Measurements from ENCODE around the gene PBX1. TPM values are rescaled to one million over a fixed set of nuclear protein-coding genes. Genes with fewer than 3 reads are reported as not detected.
A peak's percentile ranks its signal among the peaks of the same experiment; 100 is the strongest.

PBX1 gene
- total and polyA plus RNA-seq, 2 experiments from 2014 or later, result 9.7 to 38.8 TPM

DNA sequence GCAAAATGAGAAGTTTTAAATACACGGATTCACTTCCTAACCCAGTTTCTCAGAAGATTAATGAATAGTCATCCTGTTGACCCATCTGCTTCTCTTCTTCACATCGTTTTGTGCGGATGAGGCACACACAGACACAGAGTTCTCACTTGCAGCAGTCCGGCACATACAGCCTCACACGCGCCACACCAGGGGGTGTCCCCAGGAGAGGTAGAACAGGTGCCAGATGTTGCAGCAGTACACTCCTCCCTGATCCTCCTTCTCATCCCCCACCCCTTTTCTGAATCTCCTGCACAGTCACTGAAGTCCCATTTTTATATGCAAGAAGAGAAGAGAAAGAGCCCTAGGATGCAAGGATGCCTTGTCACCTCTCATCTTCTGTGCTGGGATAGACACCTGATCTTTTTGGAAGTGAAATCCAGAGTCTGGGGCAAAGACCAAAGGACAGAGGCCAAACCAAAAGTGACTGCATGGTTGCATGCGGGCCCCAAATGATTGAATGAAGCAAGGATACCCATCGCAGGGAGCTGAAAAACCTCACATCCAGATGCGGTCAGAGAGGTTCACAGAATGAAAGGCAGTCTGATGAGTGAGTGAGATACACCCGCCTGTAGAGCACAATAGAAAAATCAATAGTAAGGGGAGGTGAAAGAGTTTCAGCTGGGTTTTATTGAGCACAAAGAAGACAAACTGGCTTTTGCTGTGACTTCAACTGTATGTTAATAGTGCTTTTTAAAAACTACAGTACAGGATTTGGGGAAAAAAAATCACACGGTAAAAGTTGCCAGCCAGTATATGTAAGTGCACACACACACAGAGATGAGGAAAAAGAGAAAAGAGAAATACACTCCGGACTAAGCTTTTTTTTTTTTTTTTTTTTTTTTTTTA lies 28.9 kb downstream of the PBX1 start:
- peaks cover 76% of the 10 kb centered on the region for H3K79me2 ChIP-seq (ENCODE audit: insufficient read depth)
- peak overlapping the region; percentile 64; the same call in 1 of the 2 replicates for H3K4me3 ChIP-seq
- H3K9me2 ChIP-seq (ENCODE audit: insufficient read depth), result no peaks in the 10 kb centered on the region
- TF ChIP-seq EZH2 (IDR thresholded peaks at IDR 0.05; ENCODE audit: insufficient read depth, poor library complexity, severe bottlenecking) (no peak), EZH2phosphoT487 (IDR thresholded peaks at IDR 0.05; ENCODE audit: insufficient read depth, low read depth) (no peak)
- 61 to 63% methylated on average over 12 of the region's 12 CpGs for WGBS, 2 experiments (ENCODE audit: low coverage in 1 of 2, low lambda C conversion rate in 2 of 2, missing lambda C conversion rate in 2 of 2)
- H3K27ac ChIP-seq, result no peak overlapping the region
- H3K4me1 ChIP-seq (ENCODE audit: insufficient read depth), result peaks cover 27% of the 10 kb centered on the region
- H3K36me3 ChIP-seq (ENCODE audit: low read depth), result 0 out of 2 replicates have a peak, but pooled peaks cover 3% of the 10 kb centered on the region
- no peaks in the 10 kb centered on the region for H3K27me3 ChIP-seq (replicated peaks; ENCODE audit: insufficient read depth)
- peak overlapping the region; percentile 81; the same call in 1 of the 2 replicates for H2AFZ ChIP-seq
- no peaks in the 10 kb centered on the region for H3K9me3 ChIP-seq (ENCODE audit: low read depth)
- DNase-seq, result no peak
- H3F3A ChIP-seq (ENCODE audit: insufficient read depth), result peaks cover 7% of the 10 kb centered on the region; the same call in 1 of the 2 replicates
- H3K9ac ChIP-seq, result peak overlapping the region; percentile 76
- peak overlapping the region; percentile 87 for H3K4me2 ChIP-seq (ENCODE audit: unreplicated experiment)
- in situ Hi-C loops (cut with MboI), result no loop called here
- no peaks in the 10 kb centered on the region for H4K20me1 ChIP-seq (ENCODE audit: insufficient read depth)

DNA sequence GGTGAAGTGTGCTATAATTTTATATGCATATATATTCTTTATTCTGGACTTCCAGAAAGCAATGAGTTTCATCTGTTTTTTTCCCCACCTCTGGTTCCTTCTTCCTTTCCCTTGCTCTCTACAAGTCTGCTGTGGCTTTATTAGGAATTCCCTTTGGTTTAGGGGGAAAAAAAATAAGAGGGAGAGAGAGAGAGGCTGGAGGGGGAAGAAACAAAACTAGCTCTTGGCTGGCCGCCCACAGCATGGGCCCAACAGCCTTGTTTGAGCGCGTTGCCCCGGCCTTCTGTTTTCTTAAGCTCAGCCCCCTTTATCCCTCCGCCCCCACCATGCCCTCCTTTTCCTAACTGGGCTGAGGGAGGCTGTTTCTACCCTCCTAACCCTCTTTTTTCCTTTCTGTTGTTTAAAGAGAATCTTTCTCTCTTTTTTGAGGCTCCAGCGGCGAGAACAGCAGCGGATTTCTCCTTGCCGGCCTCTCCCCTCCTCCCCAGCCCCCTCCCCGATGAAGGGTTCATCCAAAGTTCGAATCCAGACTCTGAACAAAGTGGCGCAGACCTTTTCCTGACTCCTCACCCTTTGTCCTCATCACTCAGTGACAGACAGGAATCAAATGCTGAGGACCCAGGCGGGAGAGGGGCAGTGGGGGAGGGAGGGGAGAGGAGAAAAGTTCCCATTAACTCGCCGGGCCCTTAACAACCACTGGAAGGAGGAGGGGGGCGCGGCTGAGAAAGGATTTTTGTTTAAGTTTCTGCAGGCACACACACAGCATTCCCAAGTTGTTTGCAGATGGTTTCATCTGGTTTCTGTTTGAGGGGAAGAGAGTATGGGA lies 29.7 kb downstream of the PBX1 start:
- Histone ChIP-seq H3K9ac (peak overlapping the region; percentile 76), H2AFZ (peak overlapping the region; percentile 81), H3K27me3 (replicated peaks; ENCODE audit: insufficient read depth) (no peaks in the 10 kb centered on the region), H3K9me3 (ENCODE audit: low read depth) (no peaks in the 10 kb centered on the region), H3K9me2 (ENCODE audit: insufficient read depth) (no peaks in the 10 kb centered on the region), H3K36me3 (ENCODE audit: low read depth) (0 out of 2 replicates have a peak, but pooled peaks cover 2% of the 10 kb centered on the region), H3F3A (ENCODE audit: insufficient read depth) (peaks cover 7% of the 10 kb centered on the region; the same call in 1 of the 2 replicates), H3K27ac (peak overlapping the region; percentile 32), H4K20me1 (ENCODE audit: insufficient read depth) (no peaks in the 10 kb centered on the region), H3K4me3 (peak overlapping the region; percentile 64), H3K4me2 (ENCODE audit: unreplicated experiment) (peak overlapping the region; percentile 87), H3K79me2 (ENCODE audit: insufficient read depth) (peaks cover 76% of the 10 kb centered on the region), H3K4me1 (ENCODE audit: insufficient read depth) (peaks cover 27% of the 10 kb centered on the region)
- in situ Hi-C loops (cut with MboI), result no loop called here
- peak; percentile 66 for DNase-seq
- 7 to 9% methylated on average over 15 to 17 of the region's 17 CpGs for WGBS, 2 experiments (ENCODE audit: low coverage in 1 of 2, low lambda C conversion rate in 2 of 2, missing lambda C conversion rate in 2 of 2)
- TF ChIP-seq EZH2 (IDR thresholded peaks at IDR 0.05; ENCODE audit: insufficient read depth, poor library complexity, severe bottlenecking) (no peak), EZH2phosphoT487 (IDR thresholded peaks at IDR 0.05; ENCODE audit: insufficient read depth, low read depth) (no peak)

DNA sequence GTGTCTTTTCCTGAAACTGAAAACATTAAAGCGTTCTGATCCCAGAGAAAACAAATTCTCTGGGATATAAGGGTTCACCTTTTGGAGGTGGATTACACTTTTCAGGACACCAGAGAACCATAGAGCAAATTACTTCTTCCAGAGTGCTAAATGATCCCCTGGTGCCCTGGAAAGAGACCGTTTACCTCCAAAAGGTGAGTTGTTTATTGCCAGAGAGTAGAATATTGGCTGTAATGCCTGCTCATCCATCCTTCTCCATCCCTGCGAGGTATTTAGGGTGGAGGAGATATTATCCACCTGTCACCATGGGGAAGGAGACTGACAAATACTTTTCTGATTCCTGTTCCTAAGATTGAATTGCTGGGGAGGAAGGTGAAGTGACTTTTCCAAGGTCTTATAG lies 30.4 kb downstream of the PBX1 start:
- TF ChIP-seq EZH2phosphoT487 (IDR thresholded peaks at IDR 0.05; ENCODE audit: insufficient read depth, low read depth) (no peak), EZH2 (IDR thresholded peaks at IDR 0.05; ENCODE audit: insufficient read depth, poor library complexity, severe bottlenecking) (no peak)
- H3K4me1 ChIP-seq (ENCODE audit: insufficient read depth), result peaks cover 27% of the 10 kb centered on the region
- peak overlapping the region; percentile 64; the same call in 1 of the 2 replicates for H3K4me3 ChIP-seq
- H3K4me2 ChIP-seq (ENCODE audit: unreplicated experiment), result peak overlapping the region; percentile 87
- H3F3A ChIP-seq (ENCODE audit: insufficient read depth), result peaks cover 7% of the 10 kb centered on the region; the same call in 1 of the 2 replicates
- no peaks in the 10 kb centered on the region for H3K9me2 ChIP-seq (ENCODE audit: insufficient read depth)
- peaks cover 76% of the 10 kb centered on the region for H3K79me2 ChIP-seq (ENCODE audit: insufficient read depth)
- H3K9ac ChIP-seq, result no peak overlapping the region; the same call in 1 of the 2 replicates
- in situ Hi-C loops (cut with MboI), result no loop called here
- no peaks in the 10 kb centered on the region for H3K27me3 ChIP-seq (replicated peaks; ENCODE audit: insufficient read depth)
- no peaks in the 10 kb centered on the region for H4K20me1 ChIP-seq (ENCODE audit: insufficient read depth)
- no peak overlapping the region for H3K27ac ChIP-seq
- no peaks in the 10 kb centered on the region for H3K36me3 ChIP-seq (ENCODE audit: low read depth)
- H3K9me3 ChIP-seq (ENCODE audit: low read depth), result no peaks in the 10 kb centered on the region
- no peak for DNase-seq
- WGBS, 2 experiments (ENCODE audit: low coverage in 1 of 2, low lambda C conversion rate in 2 of 2, missing lambda C conversion rate in 2 of 2), result 28% methylated on average over 3 of the region's 3 CpGs
- H2AFZ ChIP-seq, result no peak overlapping the region

DNA sequence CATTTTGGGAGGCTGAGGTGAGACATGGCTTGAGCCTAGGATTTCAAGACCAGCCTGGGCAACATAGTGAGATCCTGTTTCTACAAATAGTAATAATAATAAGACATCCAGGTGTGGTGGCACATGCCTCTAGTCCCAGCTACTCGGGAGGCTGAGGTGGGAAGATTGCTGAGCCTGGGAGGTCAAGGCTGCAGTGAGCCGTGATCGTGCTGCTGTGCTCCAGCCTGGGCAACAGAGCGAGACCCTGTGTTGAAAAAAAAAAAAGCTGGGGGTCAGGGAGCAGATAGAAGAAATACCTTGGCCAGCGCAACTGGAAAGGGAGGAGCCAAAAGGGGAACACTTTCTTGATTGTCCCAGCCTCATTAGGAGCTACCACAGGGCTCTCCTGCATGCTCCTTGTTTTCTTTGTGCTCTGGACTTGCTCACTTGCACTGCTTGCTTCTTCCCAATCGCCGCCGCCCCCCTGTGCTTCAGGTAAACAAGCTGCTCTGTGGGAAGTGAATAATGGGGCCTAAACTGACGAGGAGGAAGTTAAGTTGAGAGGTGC lies 31.1 kb downstream of the PBX1 start:
- Histone ChIP-seq H3K9ac (no peak overlapping the region), H3K9me2 (ENCODE audit: insufficient read depth) (no peaks in the 10 kb centered on the region), H3K27me3 (replicated peaks; ENCODE audit: insufficient read depth) (no peaks in the 10 kb centered on the region), H3K4me2 (ENCODE audit: unreplicated experiment) (no peak overlapping the region), H3K27ac (no peak overlapping the region), H3K79me2 (ENCODE audit: insufficient read depth) (peaks cover 77% of the 10 kb centered on the region), H3K36me3 (ENCODE audit: low read depth) (no peaks in the 10 kb centered on the region), H3F3A (ENCODE audit: insufficient read depth) (peaks cover 7% of the 10 kb centered on the region; the same call in 1 of the 2 replicates), H2AFZ (no peak overlapping the region), H4K20me1 (ENCODE audit: insufficient read depth) (no peaks in the 10 kb centered on the region), H3K4me1 (ENCODE audit: insufficient read depth) (peaks cover 27% of the 10 kb centered on the region), H3K9me3 (ENCODE audit: low read depth) (no peaks in the 10 kb centered on the region), H3K4me3 (no peak overlapping the region)
- WGBS, 2 experiments (ENCODE audit: low coverage in 1 of 2, low lambda C conversion rate in 2 of 2, missing lambda C conversion rate in 2 of 2), result 88 to 92% methylated on average over 9 of the region's 9 CpGs
- DNase-seq, result no peak
- TF ChIP-seq EZH2 (IDR thresholded peaks at IDR 0.05; ENCODE audit: insufficient read depth, poor library complexity, severe bottlenecking) (no peak), EZH2phosphoT487 (IDR thresholded peaks at IDR 0.05; ENCODE audit: insufficient read depth, low read depth) (no peak)
- in situ Hi-C loops (cut with MboI), result no loop called here
